GM12874 (cell line): Measurements from ENCODE around the gene ADAMTS8.

Experiments used
- CTCF ChIP-seq: IDR thresholded peaks from 2 replicates; pipeline ENCODE4 v1.5.1; 2011; ENCODE audit warnings: low read depth, mild to moderate bottlenecking, control low read depth, low read length, moderate library complexity; ENCODE audit not compliant: insufficient read depth

The ADAMTS8 gene

GRCh38 chr11:130434521-130435223 lies 6.3 kb upstream of the ADAMTS8 start:
- TF ChIP-seq CTCF, result peak; percentile 81

GRCh38 chr11:130433357-130433756 lies 4.9 kb upstream of the ADAMTS8 start:
- no peak for TF ChIP-seq CTCF

- TF ChIP-seq CTCF, result no peak
Measured at GRCh38 chr11:130431801-130432200, 3.4 kb upstream of the ADAMTS8 start.

GRCh38 chr11:130431331-130431773 lies 2.9 kb upstream of the ADAMTS8 start:
- peak; percentile 75 for TF ChIP-seq CTCF

GRCh38 chr11:130429983-130430382 lies 1.6 kb upstream of the ADAMTS8 start:
- TF ChIP-seq CTCF, result no peak

GRCh38 chr11:130429120-130429681 lies 792 bp upstream of the ADAMTS8 start:
- TF ChIP-seq CTCF, result no peak

GRCh38 chr11:130427581-130428315 lies 661 bp downstream of the ADAMTS8 start:
- TF ChIP-seq CTCF, result no peak
